T-cell (primary cell): ENCODE data around the gene ODAD2. TPM values are rescaled to one million over a fixed set of nuclear protein-coding genes. Genes with fewer than 3 reads are reported as not detected.
A peak's percentile ranks its signal among the peaks of the same experiment; 100 is the strongest.

ENCODE experiments used
- ATAC-seq, 4 experiments: fragments of 200-7000 bp in 3 of 4; fragments of 150-1000 bp in 1 of 4; cut with Tn5 transposase; replicated peaks in 1 of 4; 1 replicate in 3 of 4; 2 replicates in 1 of 4; pipeline ENCODE4 v1.10.0; 2021; ENCODE audit warnings: moderate library complexity in 3 of 4, mild to moderate bottlenecking in 2 of 4, moderate number of reproducible peaks in 1 of 4
- CTCF ChIA-PET, 2 donors: fragments of 300-600 bp; sonication (Branson Sonifier 250); formaldehyde crosslinking; loops; one replicate each; lab custom pipeline; 2022; ENCODE audit warnings: antibody characterized with exemption in 2 of 2; lab: Charles Lee
- POLR2A ChIA-PET, 2 donors: fragments of 300-600 bp; sonication (Branson Sonifier 250); formaldehyde crosslinking; loops; one replicate each; lab custom pipeline; 2022; ENCODE audit warnings: antibody characterized with exemption in 2 of 2; lab: Charles Lee
- DNase-seq, 35 experiments: peaks; one replicate each; pipeline versions ENCODE4 v3.0.0 to v3.0.0-alpha.2; 2013 to 2023
- H3K27ac ChIP-seq: one replicate; pipeline ENCODE4 v1.5.1; 2013; ENCODE audit warnings: low read length
- H3K27me3 ChIP-seq, 2 experiments: replicated peaks in 1 of 2; 1 replicate in 1 of 2; 2 replicates in 1 of 2; pipeline versions ENCODE4 v1.6.1 to v1.7.0; 2013; ENCODE audit warnings: low read length in 1 of 2, mixed read lengths in 1 of 2; ENCODE audit not compliant: control insufficient read depth in 2 of 2, insufficient read depth in 2 of 2; ENCODE audit errors: extremely low read depth in 1 of 2
- H3K36me3 ChIP-seq, 2 donors: 1 replicate in 1 of 2; 2 replicates in 1 of 2; pipeline versions ENCODE4 v1.6.1 to v1.7.0; 2013; ENCODE audit warnings: low read length in 1 of 2; ENCODE audit not compliant: control insufficient read depth in 2 of 2, insufficient read depth in 1 of 2; ENCODE audit errors: extremely low read depth in 1 of 2
- H3K4me1 ChIP-seq, 2 experiments: 1 replicate in 1 of 2; 2 replicates in 1 of 2; pipeline versions ENCODE4 v1.6.1 to v1.7.0; 2013; ENCODE audit warnings: low read length in 2 of 2, mixed read lengths in 1 of 2; ENCODE audit not compliant: insufficient read depth in 2 of 2, control insufficient read depth in 1 of 2; ENCODE audit errors: extremely low read depth in 1 of 2
- H3K4me3 ChIP-seq, 2 donors: 1 replicate in 1 of 2; 2 replicates in 1 of 2; pipeline versions ENCODE4 v1.5.1 to v1.7.0; 2013; ENCODE audit warnings: mild to moderate bottlenecking in 2 of 2, low read length in 1 of 2, moderate library complexity in 1 of 2; ENCODE audit not compliant: control insufficient read depth in 1 of 2; ENCODE audit errors: extremely low read depth in 1 of 2
- H3K9me3 ChIP-seq: 2 replicates; pipeline ENCODE4 v1.7.0; 2013
- H3K27ac Mint-ChIP-seq, 2 donors: one replicate each; pipeline ENCODE4 v1.8.0; 2020 to 2021; ENCODE audit warnings: mild to moderate bottlenecking in 2 of 2, mixed read lengths in 2 of 2
- H3K27me3 Mint-ChIP-seq, 2 donors: one replicate each; pipeline ENCODE4 v1.8.0; 2021 to 2022; ENCODE audit warnings: mixed read lengths in 2 of 2
- H3K36me3 Mint-ChIP-seq: one replicate; pipeline ENCODE4 v1.8.0; 2021; ENCODE audit warnings: mixed read lengths
- H3K4me1 Mint-ChIP-seq, 3 donors: one replicate each; pipeline ENCODE4 v1.8.0; 2020 to 2022; ENCODE audit warnings: mixed read lengths in 3 of 3, mild to moderate bottlenecking in 1 of 3
- H3K4me3 Mint-ChIP-seq, 3 donors: one replicate each; pipeline ENCODE4 v1.8.0; 2020 to 2022; ENCODE audit warnings: mild to moderate bottlenecking in 3 of 3, mixed read lengths in 3 of 3, moderate library complexity in 3 of 3
- H3K9me3 Mint-ChIP-seq, 3 donors: one replicate each; pipeline ENCODE4 v1.8.0; 2020 to 2022; ENCODE audit warnings: mixed read lengths in 3 of 3
- WGBS: methylation state at CpG from one replicate; pipeline ENCODE4 v1.1.5; 2013; ENCODE audit warnings: missing lambda C conversion rate; ENCODE audit not compliant: insufficient coverage; 5-methylcytosine and 5-hydroxymethylcytosine counted together
- total RNA-seq, 35 experiments: library from RNA in 6 of 35; stranded (reverse) in 6 of 35; fragments of 120-200 nt in 1 of 35; gene quantifications; one replicate each; pipeline versions ENCODE4 v1.2.1 to v1.2.4 and lab custom pipeline; 2013 to 2026

Gene ODAD2
- total RNA-seq, 5 donors from 2014 or later (not counting 1 experiment from before 2014, with no cell fraction given): 0.20 to 0.33 TPM; not detected in 3

- Mint-ChIP-seq H3K36me3 (no peaks in the 10 kb centered on the region), H3K27me3 (peaks cover 0 to 2% of the 10 kb centered on the region in 2 donors), H3K4me1 (no peaks in the 10 kb centered on the region), H3K27ac (no peak overlapping the region), H3K4me3 (no peak overlapping the region), H3K9me3 (peaks cover 7 to 11% (median 9%) of the 10 kb centered on the region in 3 donors)
- H3K36me3 ChIP-seq: no peaks in the 10 kb centered on the region
- POLR2A ChIA-PET: no interaction called here
- H3K4me3 ChIP-seq: no peak overlapping the region
- H3K27ac ChIP-seq: no peak overlapping the region
- H3K4me1 ChIP-seq: no peaks in the 10 kb centered on the region
- H3K27me3 ChIP-seq: no peaks in the 10 kb centered on the region
- no peaks in the 10 kb centered on the region for H3K9me3 ChIP-seq
- ATAC-seq (no peak), DNase-seq (no peak)
- CTCF ChIA-PET: no interaction called here
- WGBS: 83% methylated on average over 1 of the region's 3 CpGs
Measured at GRCh38 chr10:27890971-27891370, 107.9 kb downstream of the ODAD2 start.

- ChIA-PET POLR2A (no interaction called here), CTCF (no interaction called here)
- no peaks in the 10 kb centered on the region for H3K36me3 ChIP-seq
- no peaks in the 10 kb centered on the region for H3K4me1 ChIP-seq
- no peaks in the 10 kb centered on the region for H3K27me3 ChIP-seq
- H3K4me1 Mint-ChIP-seq: no peaks in the 10 kb centered on the region
- no peak overlapping the region for H3K27ac Mint-ChIP-seq
- H3K27ac ChIP-seq: no peak overlapping the region
- no peaks in the 10 kb centered on the region for H3K36me3 Mint-ChIP-seq
- DNase-seq (no peak), ATAC-seq (no peak)
- peaks cover 0 to 2% of the 10 kb centered on the region in 2 donors for H3K27me3 Mint-ChIP-seq
- peaks cover 7 to 15% (median 12%) of the 10 kb centered on the region in 3 donors for H3K9me3 Mint-ChIP-seq
- no peak overlapping the region for H3K4me3 Mint-ChIP-seq
- no peaks in the 10 kb centered on the region for H3K9me3 ChIP-seq
- no peak overlapping the region for H3K4me3 ChIP-seq
- WGBS: no CpG with 5 or more reads among the region's 2 CpGs
Measured at GRCh38 chr10:27889518-27889917, 109.4 kb downstream of the ODAD2 start.

- ChIA-PET POLR2A (no interaction called here), CTCF (interaction anchor here in 1 of 2 donors (0.6 kb wide), 1 partner anchor 440 kb away, joined by 3 read pairs; no protein-coding TSS in a partner anchor)
- Mint-ChIP-seq H3K27me3 (peaks cover 0 to 5% of the 10 kb centered on the region in 2 donors), H3K9me3 (peaks cover 7 to 21% (median 7%) of the 10 kb centered on the region in 3 donors), H3K4me3 (no peak overlapping the region), H3K27ac (peak overlapping the region in 1 of 2 donors; percentile 2), H3K36me3 (no peaks in the 10 kb centered on the region), H3K4me1 (peaks cover 0 to 6% (median 0%) of the 10 kb centered on the region in 3 donors)
- H3K9me3 ChIP-seq: no peaks in the 10 kb centered on the region
- no peak overlapping the region for H3K4me3 ChIP-seq
- no peak overlapping the region for H3K27ac ChIP-seq
- H3K27me3 ChIP-seq: no peaks in the 10 kb centered on the region
- no peaks in the 10 kb centered on the region for H3K36me3 ChIP-seq
- ATAC-seq (no peak), DNase-seq (no peak)
- 60% methylated on average over 1 of the region's 1 CpG for WGBS
- H3K4me1 ChIP-seq: no peaks in the 10 kb centered on the region
Measured at GRCh38 chr10:27884185-27884641, 114.7 kb downstream of the ODAD2 start.

DNA sequence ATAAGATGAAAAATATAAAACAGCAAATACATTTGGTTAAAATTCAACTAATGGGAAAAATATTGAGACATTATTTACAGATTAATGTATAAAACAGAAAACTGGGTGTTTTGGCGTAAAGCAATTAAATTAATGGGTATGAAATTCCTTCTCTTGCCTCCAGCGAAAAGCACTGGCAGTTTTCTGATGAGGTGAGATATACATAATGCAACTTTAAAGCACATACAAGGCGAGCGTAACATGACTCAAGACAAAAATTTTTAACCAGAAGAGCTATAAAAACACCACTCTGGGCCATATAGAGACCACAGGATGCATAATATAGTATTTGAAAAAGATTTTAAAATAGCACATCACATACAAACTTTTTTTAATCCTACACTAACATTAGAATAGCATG, 120.6 kb downstream of the ODAD2 start:
- no peak for DNase-seq
- H3K36me3 ChIP-seq: no peaks in the 10 kb centered on the region
- no CpG with 5 or more reads among the region's 4 CpGs for WGBS
- H3K4me3 ChIP-seq: no peak overlapping the region
- H3K4me1 Mint-ChIP-seq: no peaks in the 10 kb centered on the region
- no peak for ATAC-seq
- no peaks in the 10 kb centered on the region for H3K9me3 Mint-ChIP-seq
- peaks cover 13 to 14% of the 10 kb centered on the region in 2 donors for H3K27me3 Mint-ChIP-seq
- no peaks in the 10 kb centered on the region for H3K27me3 ChIP-seq
- no peak overlapping the region for H3K27ac Mint-ChIP-seq
- no peaks in the 10 kb centered on the region for H3K9me3 ChIP-seq
- H3K4me1 ChIP-seq: no peaks in the 10 kb centered on the region
- no peak overlapping the region for H3K4me3 Mint-ChIP-seq
- ChIA-PET POLR2A (no interaction called here), CTCF (no interaction called here)
- no peak overlapping the region for H3K27ac ChIP-seq
- no peaks in the 10 kb centered on the region for H3K36me3 Mint-ChIP-seq

DNA sequence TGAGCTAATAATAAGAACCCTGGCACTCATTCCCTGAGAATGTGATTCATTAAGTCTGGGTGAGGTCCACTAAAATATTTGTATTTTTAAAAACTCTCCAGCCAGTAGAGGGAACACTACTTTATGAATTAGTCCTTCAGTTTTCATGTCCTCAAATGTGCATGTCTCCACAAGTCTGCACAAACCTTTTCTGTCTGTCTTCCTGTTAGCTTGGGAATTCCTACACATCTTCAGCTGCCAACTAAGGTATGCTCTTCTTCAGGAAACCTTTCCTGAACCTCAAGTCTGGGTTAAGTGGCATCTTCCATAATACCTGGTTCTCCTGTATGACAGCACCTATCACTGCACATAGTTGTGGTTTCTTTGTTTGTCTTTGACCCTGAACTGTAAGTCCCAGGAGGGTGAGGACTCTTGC, 133.7 kb downstream of the ODAD2 start:
- no peaks in the 10 kb centered on the region for H3K9me3 ChIP-seq
- Mint-ChIP-seq H3K9me3 (peaks cover 3 to 4% (median 3%) of the 10 kb centered on the region in 3 donors), H3K4me3 (no peak overlapping the region), H3K27ac (peak overlapping the region in 1 of 2 donors; percentile 1), H3K4me1 (peaks cover 0 to 4% (median 3%) of the 10 kb centered on the region in 3 donors), H3K27me3 (peaks cover 11 to 15% of the 10 kb centered on the region in 2 donors), H3K36me3 (no peaks in the 10 kb centered on the region)
- ChIA-PET POLR2A (no interaction called here), CTCF (interaction anchor here in 1 of 2 donors (0.7 kb wide), 1 partner anchor 192 kb away, joined by 3 read pairs; no protein-coding TSS in a partner anchor)
- H3K27ac ChIP-seq: no peak overlapping the region
- ATAC-seq (no peak), DNase-seq (no peak)
- H3K36me3 ChIP-seq: no peaks in the 10 kb centered on the region
- H3K4me1 ChIP-seq: no peaks in the 10 kb centered on the region
- H3K27me3 ChIP-seq: no peaks in the 10 kb centered on the region
- no peak overlapping the region for H3K4me3 ChIP-seq

DNA sequence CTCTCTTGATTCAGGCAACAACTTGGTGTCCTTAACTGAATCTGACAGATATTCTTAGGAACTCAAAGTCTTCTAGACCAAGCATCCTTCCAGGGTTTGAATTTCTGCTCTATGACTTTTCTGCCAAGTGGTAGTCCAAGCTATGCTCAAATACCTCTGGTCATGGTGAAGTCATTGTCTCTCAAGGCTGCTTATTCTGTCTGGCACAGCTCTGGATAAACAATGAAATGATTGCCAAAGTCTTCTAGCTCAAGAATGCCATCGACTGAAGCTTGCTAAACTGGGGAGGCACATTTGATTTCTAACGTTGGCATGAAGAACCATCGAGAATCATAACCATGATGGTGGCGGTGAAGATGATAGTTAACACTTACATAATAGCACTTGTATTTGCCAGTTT, 137.1 kb downstream of the ODAD2 start:
- ChIA-PET CTCF (no interaction called here), POLR2A (no interaction called here)
- Mint-ChIP-seq H3K9me3 (no peaks in the 10 kb centered on the region), H3K4me1 (peaks cover 0 to 4% (median 3%) of the 10 kb centered on the region in 3 donors), H3K36me3 (no peaks in the 10 kb centered on the region), H3K27ac (no peak overlapping the region), H3K27me3 (peaks cover 6 to 15% of the 10 kb centered on the region in 2 donors), H3K4me3 (no peak overlapping the region)
- 60% methylated on average over 1 of the region's 4 CpGs for WGBS
- no peaks in the 10 kb centered on the region for H3K4me1 ChIP-seq
- H3K36me3 ChIP-seq: no peaks in the 10 kb centered on the region
- H3K27ac ChIP-seq: no peak overlapping the region
- no peak overlapping the region for H3K4me3 ChIP-seq
- DNase-seq: no peak
- H3K9me3 ChIP-seq: no peaks in the 10 kb centered on the region
- ATAC-seq: no peak
- no peaks in the 10 kb centered on the region for H3K27me3 ChIP-seq

- WGBS: 89% methylated on average over 7 of the region's 8 CpGs
- no peaks in the 10 kb centered on the region for H3K4me1 Mint-ChIP-seq
- H3K27ac Mint-ChIP-seq: no peak overlapping the region
- CTCF ChIA-PET: no interaction called here
- no peaks in the 10 kb centered on the region for H3K36me3 Mint-ChIP-seq
- POLR2A ChIA-PET: no interaction called here
- H3K9me3 Mint-ChIP-seq: no peaks in the 10 kb centered on the region
- DNase-seq (no peak), ATAC-seq (no peak)
- no peak overlapping the region for H3K27ac ChIP-seq
- no peaks in the 10 kb centered on the region for H3K27me3 ChIP-seq
- no peaks in the 10 kb centered on the region for H3K36me3 ChIP-seq
- no peak overlapping the region for H3K4me3 ChIP-seq
- no peaks in the 10 kb centered on the region for H3K9me3 ChIP-seq
- H3K4me3 Mint-ChIP-seq: no peak overlapping the region
- H3K4me1 ChIP-seq: no peaks in the 10 kb centered on the region
- peaks cover 0 to 1% of the 10 kb centered on the region in 2 donors for H3K27me3 Mint-ChIP-seq
Measured at GRCh38 chr10:27857616-27858015, 141.3 kb downstream of the ODAD2 start.
